ENCODE results near the gene JPH4.

GRCh38 chr14:23563473-23564180, 15.0 kb downstream of the JPH4 start:
- no peak for TF ChIP-seq CTCF (IDR thresholded peaks at IDR 0.05)
- no peak for TF ChIP-seq POLR2A (IDR thresholded peaks at IDR 0.05)
